Measurements from ENCODE around the gene ARL4C. TPM values are rescaled to one million over a fixed set of nuclear protein-coding genes. Genes with fewer than 3 reads are reported as not detected.

ARL4C gene
- total RNA-seq, 2 experiments from 2014 or later, result 27.2 to 32.8 TPM

DNA sequence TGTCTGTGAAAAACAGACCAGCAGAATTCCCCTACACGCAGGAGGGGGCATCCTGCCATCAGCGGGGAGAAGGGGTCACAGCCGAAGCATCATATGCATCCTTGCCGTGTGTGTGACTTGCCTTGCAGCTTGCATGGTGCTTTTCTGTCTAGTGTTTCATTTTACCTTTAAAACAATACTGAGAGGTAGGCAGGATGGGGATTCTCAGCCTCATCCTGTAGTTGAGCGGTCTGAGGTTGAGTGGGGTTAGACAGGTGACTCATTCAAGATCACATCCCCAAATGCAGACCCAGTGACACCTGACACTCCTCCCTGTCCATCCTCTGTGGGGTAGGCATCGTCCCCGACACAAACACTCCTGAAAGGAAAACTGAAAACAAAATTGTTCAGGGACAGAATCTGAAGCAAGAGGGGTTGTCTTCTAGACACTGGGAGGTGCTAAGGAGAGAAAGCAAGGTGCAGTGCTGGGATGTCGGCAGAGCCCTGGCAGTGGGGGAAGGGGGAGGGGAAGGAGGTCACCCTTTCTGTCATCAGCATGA lies 7.9 kb downstream of the ARL4C start:
- H3K4me1 Mint-ChIP-seq, result peaks cover 85% of the 10 kb centered on the region
- H3K36me3 Mint-ChIP-seq (ENCODE audit: low read depth), result peaks cover 8% of the 10 kb centered on the region
- ChIA-PET POLR2A (no interaction called here), CTCF (interaction anchor here (0.6 to 1.6 kb wide), 2 partner anchors 22 to 42 kb away, joined by 4 to 6 read pairs; no protein-coding TSS in a partner anchor)
- H3K27ac Mint-ChIP-seq, result peak overlapping the region; percentile 97
- no peaks in the 10 kb centered on the region for H3K27me3 Mint-ChIP-seq
- peak; percentile 71 for ATAC-seq
- peak overlapping the region; percentile 71 for H3K4me3 Mint-ChIP-seq
- intact Hi-C loops (cut with DNase I, micrococcal nuclease), result loop anchor here in 1 of 2 experiments (1.0 to 2.0 kb wide), 5 partner anchors 14 to 197 kb away; no protein-coding TSS in a partner anchor
- peak; percentile 81 for DNase-seq
- no peaks in the 10 kb centered on the region for H3K9me3 Mint-ChIP-seq (ENCODE audit: low read depth)

DNA sequence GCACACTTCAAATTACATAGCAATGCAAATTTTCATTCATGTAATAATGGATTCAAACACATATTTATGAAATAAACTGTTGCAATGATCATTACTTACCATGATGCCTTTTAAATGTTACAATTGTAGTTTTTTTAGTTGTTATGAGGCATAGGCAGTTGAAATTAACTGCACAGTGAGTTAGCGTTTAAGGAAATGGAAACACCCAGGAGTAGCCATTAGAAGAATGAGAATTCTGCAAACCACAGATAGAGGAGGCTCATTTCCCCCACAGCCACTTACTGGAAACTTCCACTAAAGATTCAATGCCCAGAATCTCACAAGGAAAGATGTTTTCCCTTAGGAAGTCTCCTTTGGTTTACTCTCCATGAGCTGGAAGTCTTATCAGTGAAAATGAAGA lies 8.4 kb downstream of the ARL4C start:
- H3K27ac Mint-ChIP-seq, result peak overlapping the region; percentile 97
- no peak for ATAC-seq
- intact Hi-C loops (cut with DNase I, micrococcal nuclease), result loop anchor here in 1 of 2 experiments (2.0 kb wide), 2 partner anchors 66 to 180 kb away; no protein-coding TSS in a partner anchor
- peak overlapping the region; percentile 71 for H3K4me3 Mint-ChIP-seq
- H3K36me3 Mint-ChIP-seq (ENCODE audit: low read depth), result peaks cover 8% of the 10 kb centered on the region
- H3K9me3 Mint-ChIP-seq (ENCODE audit: low read depth), result no peaks in the 10 kb centered on the region
- DNase-seq, result no peak
- CTCF ChIA-PET, result interaction anchor here (0.6 to 1.6 kb wide), 2 partner anchors 22 to 42 kb away, joined by 4 to 6 read pairs; no protein-coding TSS in a partner anchor
- H3K27me3 Mint-ChIP-seq, result no peaks in the 10 kb centered on the region
- POLR2A ChIA-PET, result no interaction called here
- peaks cover 90% of the 10 kb centered on the region for H3K4me1 Mint-ChIP-seq

DNA sequence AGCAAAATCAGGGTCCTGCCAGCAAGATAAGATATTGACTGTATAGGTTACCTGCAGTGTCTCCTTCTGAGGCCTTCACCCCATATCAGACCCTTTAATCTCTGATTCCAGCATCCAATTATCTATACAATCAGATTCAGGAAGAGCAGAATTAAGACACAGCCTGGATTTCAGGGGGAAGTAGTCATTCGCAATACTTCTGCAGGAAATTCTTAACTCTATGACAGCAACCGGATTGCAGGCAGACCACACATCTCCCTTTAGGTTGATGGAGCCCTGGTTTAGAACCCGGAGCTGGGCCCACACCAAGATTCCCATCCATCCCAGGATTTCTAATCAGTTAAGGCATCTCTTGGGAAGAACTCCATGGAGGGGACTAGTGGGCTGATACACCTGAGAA lies 9.5 kb downstream of the ARL4C start:
- no peaks in the 10 kb centered on the region for H3K9me3 Mint-ChIP-seq (ENCODE audit: low read depth)
- ATAC-seq, result no peak

DNA sequence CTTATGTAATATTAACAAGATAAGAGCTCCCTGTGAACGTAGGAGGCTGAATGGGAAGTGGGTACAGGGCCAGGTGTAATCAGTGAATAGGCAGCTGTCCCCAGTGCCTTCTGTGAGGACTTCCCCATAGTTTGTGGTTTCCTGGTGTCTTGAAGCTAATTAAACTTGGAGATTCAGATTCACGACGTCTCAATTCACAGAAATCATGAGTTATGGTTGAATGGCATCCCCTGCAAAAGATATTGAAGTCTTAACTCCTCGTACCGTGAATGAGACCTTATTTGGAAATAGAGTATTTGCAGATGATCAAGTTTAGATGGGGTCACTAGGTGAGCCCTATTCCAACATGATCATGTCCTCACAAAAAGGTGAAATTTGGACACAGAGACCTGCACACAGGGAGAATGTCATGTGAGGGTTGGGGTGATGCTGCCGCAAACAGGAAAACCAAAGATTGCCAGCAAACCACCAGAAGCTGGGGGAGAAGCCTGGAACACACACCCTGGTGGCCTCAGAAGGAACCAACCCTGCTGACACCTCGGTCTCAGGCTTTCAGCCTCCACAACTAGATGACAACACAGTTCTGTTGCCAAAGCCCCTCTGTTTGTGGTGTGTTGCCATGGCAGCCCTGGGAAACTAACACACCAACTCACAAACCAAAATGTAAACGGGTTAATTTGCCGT lies 13.2 kb downstream of the ARL4C start:
- ChIA-PET POLR2A (interaction anchor here (0.5 to 1.2 kb wide), 3 partner anchors 9 to 194 kb away, joined by 3 to 9 read pairs (median 7); no protein-coding TSS in a partner anchor), CTCF (interaction anchor here (0.6 to 2.1 kb wide), 13 partner anchors 9 to 191 kb away, joined by 3 to 7 read pairs (median 3); no protein-coding TSS in a partner anchor)
- H3K4me3 Mint-ChIP-seq, result peak overlapping the region; percentile 39
- no peaks in the 10 kb centered on the region for H3K36me3 Mint-ChIP-seq (ENCODE audit: low read depth)
- H3K27me3 Mint-ChIP-seq, result no peaks in the 10 kb centered on the region
- H3K9me3 Mint-ChIP-seq (ENCODE audit: low read depth), result no peaks in the 10 kb centered on the region
- ATAC-seq (peak; percentile 78), DNase-seq (peak; percentile 86)
- peak overlapping the region; percentile 88 for H3K27ac Mint-ChIP-seq
- H3K4me1 Mint-ChIP-seq, result peaks cover 87% of the 10 kb centered on the region
- intact Hi-C loops (cut with DNase I, micrococcal nuclease), result loop anchor here (1.0 kb wide), 1 partner anchor 19 kb away; no protein-coding TSS in a partner anchor

More for the DNA sequence above, 9.5 kb downstream of the ARL4C start:
- Mint-ChIP-seq H3K4me1 (peaks cover 93% of the 10 kb centered on the region), H3K27me3 (no peaks in the 10 kb centered on the region), H3K36me3 (ENCODE audit: low read depth) (no peaks in the 10 kb centered on the region), H3K4me3 (no peak overlapping the region), H3K27ac (peak overlapping the region; percentile 57)
- ChIA-PET CTCF (no interaction called here), POLR2A (no interaction called here)
- no peak for DNase-seq
- intact Hi-C loops (cut with DNase I, micrococcal nuclease), result no loop called here

DNA sequence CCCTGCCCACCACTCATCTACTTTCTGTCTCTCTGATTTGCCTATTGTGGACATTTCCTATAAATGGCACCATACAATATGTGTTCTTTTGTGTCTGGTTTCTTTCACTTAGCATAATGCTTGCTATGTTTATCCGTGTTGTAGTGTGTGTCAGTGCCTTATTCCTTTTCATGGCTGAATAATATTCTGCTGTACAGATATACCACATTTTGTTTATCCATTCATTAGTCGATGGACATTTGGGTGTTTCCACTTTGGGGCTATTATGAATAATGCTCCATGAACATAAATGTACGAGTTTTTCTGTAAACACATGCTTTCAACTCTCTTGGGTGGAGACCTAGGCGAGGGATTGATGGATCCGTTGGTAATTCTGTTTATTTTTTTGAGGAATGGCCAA lies 15.6 kb downstream of the ARL4C start:
- no peak overlapping the region for H3K27ac Mint-ChIP-seq

DNA sequence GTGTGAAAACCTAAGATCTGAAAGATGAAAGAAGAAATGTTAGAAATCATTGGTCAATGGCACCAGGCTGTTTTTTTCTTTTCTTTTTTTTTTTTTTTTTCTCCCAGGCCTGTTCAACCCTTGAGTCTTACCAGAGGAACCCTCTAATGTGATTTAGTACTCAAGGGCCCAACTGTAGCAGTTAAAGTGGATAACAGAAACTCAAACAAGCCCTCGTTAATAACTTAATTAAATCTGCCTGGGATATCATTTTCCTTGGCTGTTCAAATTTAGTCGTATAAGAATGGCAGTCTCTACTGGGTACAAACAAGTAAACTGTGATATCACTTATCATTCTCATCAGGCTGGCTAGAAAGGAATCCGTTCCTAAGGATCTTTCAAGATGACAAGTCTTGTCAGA lies 16.5 kb downstream of the ARL4C start:
- no peak for DNase-seq
- peaks cover 81% of the 10 kb centered on the region for H3K4me1 Mint-ChIP-seq
- no peaks in the 10 kb centered on the region for H3K27me3 Mint-ChIP-seq
- H3K4me3 Mint-ChIP-seq, result no peak overlapping the region
- H3K27ac Mint-ChIP-seq, result no peak overlapping the region
- POLR2A ChIA-PET, result no interaction called here
- no peak for ATAC-seq
- H3K9me3 Mint-ChIP-seq (ENCODE audit: low read depth), result no peaks in the 10 kb centered on the region
- no peaks in the 10 kb centered on the region for H3K36me3 Mint-ChIP-seq (ENCODE audit: low read depth)
- CTCF ChIA-PET, result no interaction called here
- intact Hi-C loops (cut with DNase I, micrococcal nuclease), result no loop called here

More for the DNA sequence above, 15.6 kb downstream of the ARL4C start:
- Mint-ChIP-seq H3K9me3 (ENCODE audit: low read depth) (no peaks in the 10 kb centered on the region), H3K27me3 (no peaks in the 10 kb centered on the region), H3K36me3 (ENCODE audit: low read depth) (no peaks in the 10 kb centered on the region), H3K4me3 (no peak overlapping the region), H3K4me1 (peaks cover 80% of the 10 kb centered on the region)
- DNase-seq (no peak), ATAC-seq (no peak)
- CTCF ChIA-PET, result no interaction called here
- intact Hi-C loops (cut with DNase I, micrococcal nuclease), result no loop called here
- POLR2A ChIA-PET, result no interaction called here

DNA sequence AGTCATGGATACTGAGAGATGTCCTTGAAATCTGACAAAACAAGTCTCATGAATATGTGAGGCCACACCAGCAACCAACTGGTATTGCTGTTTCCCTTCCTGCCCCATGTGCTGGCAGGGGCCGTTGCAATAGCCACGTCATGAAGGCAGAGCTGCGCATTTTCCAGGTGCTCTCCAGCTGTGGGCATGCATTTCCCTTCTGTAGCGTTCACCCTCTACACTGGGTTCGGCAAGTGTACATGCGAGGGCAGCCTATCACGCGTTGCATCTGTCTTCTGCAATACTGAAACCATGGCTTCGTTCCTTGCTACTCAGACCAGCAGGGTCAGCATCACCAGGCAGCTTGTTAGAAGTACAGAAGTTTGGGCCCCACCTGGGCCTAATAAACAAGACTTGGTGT lies 17.4 kb downstream of the ARL4C start:
- ATAC-seq, result no peak
- Mint-ChIP-seq H3K9me3 (ENCODE audit: low read depth) (no peaks in the 10 kb centered on the region), H3K4me1 (peaks cover 81% of the 10 kb centered on the region), H3K27me3 (no peaks in the 10 kb centered on the region), H3K27ac (no peak overlapping the region), H3K4me3 (no peak overlapping the region), H3K36me3 (ENCODE audit: low read depth) (no peaks in the 10 kb centered on the region)
- no peak for DNase-seq
- ChIA-PET POLR2A (no interaction called here), CTCF (no interaction called here)
- intact Hi-C loops (cut with DNase I, micrococcal nuclease), result loop anchor here in 1 of 2 experiments (5.0 kb wide), 1 partner anchor 57 kb away; no protein-coding TSS in a partner anchor

DNA sequence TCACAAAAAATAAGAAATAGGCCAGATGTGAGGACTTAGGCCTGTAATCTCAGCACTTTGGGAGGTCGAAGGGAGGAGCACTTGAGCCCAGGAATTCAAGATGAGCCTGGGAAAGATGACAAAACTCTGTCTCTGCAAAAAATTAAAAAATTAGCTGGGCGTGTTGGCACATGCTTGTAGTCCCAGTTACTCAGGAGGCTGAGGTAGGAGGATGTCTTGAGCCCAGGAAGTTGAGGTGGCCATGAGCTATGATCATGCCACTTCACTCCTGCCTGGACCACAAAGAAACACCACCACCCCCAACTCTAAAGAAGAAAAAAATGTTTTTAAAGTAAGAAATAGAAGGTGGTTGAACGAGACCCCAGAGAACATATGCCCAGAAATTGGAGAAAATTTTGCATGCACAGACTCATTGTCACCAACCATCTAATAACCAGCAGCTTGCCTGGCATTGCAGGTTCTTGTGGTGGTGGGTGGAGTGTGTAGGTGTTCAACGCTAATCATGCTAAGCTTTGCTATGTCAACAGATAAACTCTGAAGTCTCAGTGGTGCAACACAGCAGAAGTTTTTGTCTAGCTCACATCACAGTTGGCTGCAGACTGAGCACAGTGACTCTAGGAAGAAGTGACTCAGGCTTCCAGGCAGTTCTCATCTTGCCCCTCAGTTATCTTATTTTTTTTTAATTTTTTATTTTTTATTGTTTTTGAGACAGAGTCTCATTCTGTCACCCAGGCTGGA lies 18.6 kb downstream of the ARL4C start:
- ChIA-PET CTCF (interaction anchor here (0.8 to 1.4 kb wide), 4 partner anchors 13 to 155 kb away, joined by 3 to 4 read pairs (median 3); no protein-coding TSS in a partner anchor), POLR2A (interaction anchor here (0.7 kb wide), 1 partner anchor 36 kb away, joined by 3 read pairs; no protein-coding TSS in a partner anchor)
- peak; percentile 69 for DNase-seq
- intact Hi-C loops (cut with DNase I, micrococcal nuclease), result loop anchor here in 1 of 2 experiments (5.0 kb wide), 1 partner anchor 56 kb away; no protein-coding TSS in a partner anchor
- Mint-ChIP-seq H3K36me3 (ENCODE audit: low read depth) (no peaks in the 10 kb centered on the region), H3K4me1 (peaks cover 77% of the 10 kb centered on the region), H3K27ac (peak overlapping the region; percentile 49), H3K27me3 (no peaks in the 10 kb centered on the region), H3K9me3 (ENCODE audit: low read depth) (no peaks in the 10 kb centered on the region), H3K4me3 (no peak overlapping the region)
- ATAC-seq, result peak; percentile 62

DNA sequence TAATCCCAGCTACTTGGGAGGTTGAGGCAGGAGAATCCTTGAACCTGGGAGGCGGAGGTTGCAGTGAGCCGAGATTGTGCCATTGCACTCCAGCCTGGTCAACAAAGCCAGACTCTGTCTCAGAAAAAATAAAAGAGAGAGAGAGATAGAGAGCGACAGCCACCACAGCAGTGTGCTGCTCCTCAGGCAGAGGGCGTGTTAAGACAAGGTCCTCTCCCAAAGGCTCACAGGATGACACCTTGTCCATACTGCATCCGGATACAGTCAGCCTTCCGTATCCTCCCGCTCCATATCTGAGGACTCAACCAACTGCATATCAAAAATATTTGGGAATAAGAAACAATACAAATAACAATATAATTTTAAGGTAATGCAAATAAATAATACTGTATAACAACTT lies 20.1 kb downstream of the ARL4C start:
- ChIA-PET CTCF (no interaction called here), POLR2A (no interaction called here)
- intact Hi-C loops (cut with DNase I, micrococcal nuclease), result loop anchor here in 1 of 2 experiments (5.0 kb wide), 1 partner anchor 54 kb away; no protein-coding TSS in a partner anchor
- Mint-ChIP-seq H3K9me3 (ENCODE audit: low read depth) (no peaks in the 10 kb centered on the region), H3K36me3 (ENCODE audit: low read depth) (no peaks in the 10 kb centered on the region), H3K4me1 (peaks cover 64% of the 10 kb centered on the region), H3K4me3 (no peak overlapping the region), H3K27me3 (no peaks in the 10 kb centered on the region), H3K27ac (no peak overlapping the region)
- ATAC-seq (no peak), DNase-seq (no peak)

DNA sequence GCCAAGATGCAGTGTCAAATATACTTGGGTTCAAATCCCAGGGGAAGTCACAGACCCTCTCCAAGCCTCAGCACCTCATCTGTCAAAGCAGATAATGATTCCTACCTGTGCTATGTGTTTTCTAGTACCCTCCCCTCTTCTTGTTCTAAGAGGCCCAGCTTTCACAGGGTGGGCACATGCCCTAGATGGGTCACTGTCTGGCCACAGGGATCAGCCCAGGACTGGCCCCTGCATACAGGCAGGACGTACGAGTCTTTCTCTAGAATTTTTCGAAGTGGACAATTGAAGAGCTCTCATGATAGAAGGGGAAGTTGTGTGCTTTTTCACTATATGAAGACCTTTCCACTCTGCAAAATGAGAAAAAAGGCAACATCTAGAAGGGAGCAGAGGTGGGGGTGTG lies 22.2 kb downstream of the ARL4C start:
- DNase-seq (no peak), ATAC-seq (no peak)
- intact Hi-C loops (cut with DNase I, micrococcal nuclease), result loop anchor here in 1 of 2 experiments (1.0 to 5.0 kb wide), 4 partner anchors 10 to 182 kb away; no protein-coding TSS in a partner anchor
- peaks cover 53% of the 10 kb centered on the region for H3K4me1 Mint-ChIP-seq
- H3K27me3 Mint-ChIP-seq, result no peaks in the 10 kb centered on the region
- ChIA-PET CTCF (interaction anchor here (1.2 kb wide), 1 partner anchor 10 kb away, joined by 5 read pairs; no protein-coding TSS in a partner anchor), POLR2A (interaction anchor here (0.9 kb wide), 1 partner anchor 9 kb away, joined by 7 read pairs; no protein-coding TSS in a partner anchor)
- no peaks in the 10 kb centered on the region for H3K9me3 Mint-ChIP-seq (ENCODE audit: low read depth)
- no peak overlapping the region for H3K4me3 Mint-ChIP-seq
- H3K27ac Mint-ChIP-seq, result peak overlapping the region; percentile 91
- no peaks in the 10 kb centered on the region for H3K36me3 Mint-ChIP-seq (ENCODE audit: low read depth)

DNA sequence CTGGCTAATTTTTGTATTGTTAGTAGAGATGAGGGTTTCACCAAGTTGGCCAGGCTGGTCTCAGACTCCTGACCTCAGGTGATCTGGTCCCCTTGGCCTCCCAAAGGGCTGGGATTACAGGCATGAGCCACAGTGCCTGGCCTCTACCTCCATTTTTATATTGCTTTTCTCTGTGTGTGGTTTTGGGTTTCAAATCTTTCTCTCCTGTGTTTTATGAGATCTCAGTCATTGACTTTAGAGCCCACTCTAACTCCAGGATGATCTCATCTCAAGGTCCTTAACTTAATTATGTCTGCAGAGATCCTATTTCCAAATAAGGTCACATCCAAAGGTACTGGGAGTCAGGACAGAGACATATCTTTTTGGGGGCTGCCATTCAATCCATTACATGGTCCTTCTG lies 24.7 kb downstream of the ARL4C start:
- Mint-ChIP-seq H3K4me3 (no peak overlapping the region), H3K4me1 (peaks cover 49% of the 10 kb centered on the region), H3K27me3 (no peaks in the 10 kb centered on the region), H3K9me3 (ENCODE audit: low read depth) (no peaks in the 10 kb centered on the region), H3K36me3 (ENCODE audit: low read depth) (no peaks in the 10 kb centered on the region), H3K27ac (no peak overlapping the region)
- ChIA-PET POLR2A (no interaction called here), CTCF (no interaction called here)
- DNase-seq, result no peak
- no peak for ATAC-seq
- intact Hi-C loops (cut with DNase I, micrococcal nuclease), result no loop called here
